HG03432 (cell line): Measurements from ENCODE around the gene ADCY5.

Source experiments
- ATAC-seq: cut with Tn5 transposase; IDR thresholded peaks from one replicate; pipeline ENCODE4 v1.9.1; 2021; ENCODE audit warnings: mild to moderate bottlenecking, moderate library complexity; ENCODE audit not compliant: unreplicated experiment

The ADCY5 gene

GRCh38 chr3:123312331-123313265, 136.3 kb downstream of the ADCY5 start:
- no peak for ATAC-seq

- ATAC-seq, result no peak
Measured at GRCh38 chr3:123311201-123311600, 137.7 kb downstream of the ADCY5 start.

DNA sequence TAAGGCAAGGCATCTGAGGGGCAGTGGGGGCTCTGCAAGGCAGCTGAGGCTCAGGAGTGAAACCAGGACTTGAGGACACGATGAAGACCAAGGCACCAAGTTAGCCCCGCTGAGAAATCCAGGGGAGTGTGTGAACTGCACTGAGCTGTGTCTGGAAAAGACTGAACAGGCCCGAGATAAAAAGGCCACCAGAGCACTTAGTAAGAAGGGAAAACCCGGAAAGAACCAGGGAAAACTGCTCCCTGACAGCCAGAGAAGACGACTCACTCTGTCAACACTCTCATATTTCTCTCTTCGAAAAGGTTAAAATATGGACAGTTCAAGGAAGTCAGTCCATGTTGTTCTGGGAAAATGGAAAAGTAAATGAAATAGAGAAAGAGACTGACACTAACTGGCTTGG, 138.1 kb downstream of the ADCY5 start:
- no peak for ATAC-seq

DNA sequence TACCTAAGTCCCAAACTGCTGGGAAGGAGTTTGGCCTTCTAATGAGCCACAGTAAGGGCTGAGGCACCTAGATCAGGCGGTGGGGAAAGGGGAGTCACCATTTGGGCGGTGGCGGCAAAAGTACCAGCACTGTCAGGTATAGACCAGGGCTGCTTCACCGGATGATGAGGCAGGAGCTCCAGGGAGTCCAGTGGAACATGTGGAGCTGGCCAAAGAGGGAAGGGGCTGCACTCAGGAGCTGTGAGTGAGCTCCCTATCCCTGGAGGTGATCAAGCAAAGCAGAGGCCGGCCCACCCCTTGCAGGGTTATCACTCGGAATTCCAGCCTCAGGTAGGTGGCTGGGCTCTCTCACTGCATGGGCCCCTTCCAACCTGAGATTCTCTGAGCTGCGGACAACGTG, 138.7 kb downstream of the ADCY5 start:
- no peak for ATAC-seq

- ATAC-seq, result no peak
Measured at GRCh38 chr3:123307064-123307463, 141.8 kb downstream of the ADCY5 start.

DNA sequence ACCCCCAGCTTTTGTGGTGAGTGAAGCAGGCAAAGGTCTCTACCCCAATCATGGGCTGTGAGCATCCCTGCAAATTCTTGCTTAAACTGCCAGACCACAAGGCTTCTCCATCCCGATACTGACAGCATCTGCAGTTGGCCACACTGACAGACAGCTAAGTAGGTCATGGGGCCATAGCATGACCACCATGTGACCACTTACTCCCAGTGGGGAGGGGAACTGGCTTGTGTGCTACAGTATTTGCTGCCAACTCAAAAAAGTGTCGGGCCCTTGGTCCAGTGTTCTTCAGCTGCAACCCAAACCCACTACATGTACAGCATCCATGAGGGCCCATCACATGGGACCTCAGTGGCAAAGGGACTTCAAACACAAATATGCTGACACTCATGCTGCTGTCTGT, 143.7 kb downstream of the ADCY5 start:
- no peak for ATAC-seq

DNA sequence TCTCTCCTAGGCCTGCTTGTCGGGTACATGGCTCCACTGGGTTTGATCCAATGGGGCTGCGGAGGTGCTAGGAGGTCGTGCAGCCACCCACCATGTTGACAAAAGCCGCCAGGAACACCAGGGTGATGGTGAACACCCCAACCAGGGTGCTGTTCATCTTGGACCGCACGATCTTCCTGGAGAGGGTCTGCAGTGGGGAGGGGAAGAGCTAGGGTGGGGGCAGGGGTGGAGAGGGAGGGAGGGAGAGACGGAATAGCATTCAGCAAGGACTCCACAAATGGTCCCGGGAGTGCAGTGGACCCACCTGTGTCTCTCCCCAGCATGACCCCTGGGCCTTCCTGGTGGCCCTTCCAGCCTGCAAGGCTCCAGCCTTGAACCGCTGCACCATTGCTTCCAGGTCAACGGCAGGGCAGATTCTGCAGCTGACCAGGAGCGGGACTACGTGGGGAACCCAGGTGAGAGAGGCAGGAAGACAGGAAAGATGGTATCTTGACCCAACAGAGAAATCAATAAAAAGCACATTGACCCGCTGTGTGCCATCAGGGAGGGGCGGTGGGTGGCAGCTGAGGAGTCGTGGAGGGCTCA, 144.8 kb downstream of the ADCY5 start:
- no peak for ATAC-seq

DNA sequence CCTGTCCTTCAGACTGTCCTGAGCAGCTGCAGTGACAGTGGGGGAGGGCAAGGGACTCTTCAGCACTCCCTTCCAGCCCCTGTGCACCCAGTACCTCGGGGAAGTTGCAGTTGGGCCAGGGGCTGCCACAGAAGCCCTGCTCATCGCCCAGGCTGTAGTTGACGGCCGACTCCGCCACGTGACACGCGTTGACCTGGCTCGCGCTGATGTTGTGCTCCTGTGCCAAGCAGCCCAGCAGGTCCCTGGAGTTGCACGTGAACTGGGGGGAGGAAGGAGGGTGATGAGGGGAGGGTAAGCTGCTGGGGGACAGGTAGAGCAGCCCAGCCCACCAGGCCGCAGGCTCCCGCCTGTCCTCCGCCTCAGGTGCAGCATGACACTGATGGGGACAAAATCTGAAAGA, 145.9 kb downstream of the ADCY5 start:
- ATAC-seq, result no peak

DNA sequence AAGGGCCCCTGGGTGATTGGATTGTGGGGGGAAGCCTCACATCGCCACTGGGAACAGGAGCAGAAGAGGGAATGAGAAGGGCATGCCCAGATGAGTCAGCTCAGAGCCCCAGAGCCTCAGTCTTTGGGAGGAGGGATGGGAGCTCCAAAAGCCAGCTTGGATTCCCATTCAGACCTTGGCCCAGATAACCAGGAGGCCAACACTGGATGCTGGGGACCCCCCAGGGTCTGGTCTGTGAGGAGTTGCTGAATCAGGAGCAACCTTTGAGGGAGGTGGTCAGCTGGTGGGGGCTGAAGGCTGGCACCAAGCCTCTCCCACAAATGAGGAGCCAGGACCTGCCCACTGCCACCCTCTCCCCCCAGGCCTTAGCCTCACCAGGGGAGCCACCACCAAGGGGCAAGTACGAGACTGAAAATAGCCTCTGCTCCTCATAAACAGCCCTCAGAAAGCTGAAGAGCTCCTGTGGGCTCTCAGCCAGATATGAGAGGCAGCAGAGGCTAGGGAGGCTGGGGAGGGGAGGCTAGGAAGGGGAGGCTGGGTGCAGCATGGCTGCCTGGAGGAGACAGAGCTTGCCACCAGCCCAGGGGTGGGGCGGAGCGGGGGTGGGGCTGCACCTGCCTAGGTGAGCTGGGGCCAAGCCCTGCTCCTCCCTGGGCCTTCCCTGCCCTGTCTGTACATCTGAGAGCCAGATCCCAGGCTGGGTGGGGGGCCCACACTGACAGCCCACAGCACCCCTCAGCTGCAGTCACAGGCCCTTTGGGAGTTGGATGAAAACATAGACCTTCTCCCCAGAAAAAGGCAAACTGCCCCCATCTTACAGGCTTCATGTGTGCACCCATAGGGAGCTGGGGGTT, 147.3 kb downstream of the ADCY5 start:
- ATAC-seq, result no peak

DNA sequence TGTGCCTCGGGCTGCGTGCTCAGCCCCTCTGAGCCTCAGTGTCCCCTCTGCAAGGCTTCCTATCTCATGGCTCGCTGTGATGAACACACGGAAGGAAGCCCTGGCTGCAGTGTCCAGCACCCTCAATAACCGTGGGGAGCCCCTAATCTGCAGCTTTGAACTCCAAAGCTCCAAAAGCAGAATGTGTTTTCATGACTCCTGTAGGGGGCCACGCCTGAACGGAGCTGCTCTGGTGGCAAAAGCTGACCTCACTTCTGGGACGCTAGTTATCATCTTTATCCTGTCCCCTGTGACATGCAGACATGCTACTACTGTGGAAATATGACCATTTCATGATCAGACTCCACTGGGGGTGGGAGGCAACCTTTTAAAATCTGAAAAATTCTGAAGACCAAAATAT, 148.3 kb downstream of the ADCY5 start:
- no peak for ATAC-seq

- ATAC-seq, result no peak
Measured at GRCh38 chr3:123300056-123300455, 148.8 kb downstream of the ADCY5 start.

- ATAC-seq, result no peak
Measured at GRCh38 chr3:123299581-123299980, 149.3 kb downstream of the ADCY5 start.

DNA sequence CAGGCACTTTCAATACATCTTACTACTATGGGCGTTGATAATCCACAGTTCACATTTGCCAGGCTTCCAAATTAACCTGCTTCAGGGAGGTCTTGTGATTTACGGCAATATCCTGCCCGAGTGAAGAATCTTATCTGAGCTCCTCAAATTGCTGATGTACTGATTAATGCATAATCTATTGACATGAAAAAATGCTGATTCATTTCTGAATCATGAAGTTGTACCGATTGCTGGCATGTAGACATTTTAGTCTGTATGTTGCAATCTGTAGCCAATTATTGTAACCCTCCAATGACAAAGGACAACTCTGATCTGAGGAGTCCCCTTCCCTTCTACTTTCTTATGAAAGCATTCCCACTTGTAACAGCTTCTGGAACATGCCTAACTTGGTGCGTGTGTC, 150.0 kb downstream of the ADCY5 start:
- no peak for ATAC-seq

DNA sequence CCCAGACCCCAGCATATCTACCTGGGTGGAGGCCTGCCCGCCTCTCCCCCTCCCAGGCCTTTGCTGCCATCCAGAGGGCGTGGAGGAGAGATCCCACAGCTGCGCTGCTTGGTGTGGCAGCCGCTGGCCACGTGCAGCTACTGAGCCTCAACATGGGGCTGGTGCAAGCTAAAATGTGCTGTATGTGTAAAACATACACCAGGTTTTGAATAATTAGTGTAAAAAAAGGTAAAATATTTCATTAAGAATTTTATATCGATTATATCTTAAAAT, 151.3 kb downstream of the ADCY5 start:
- ATAC-seq, result no peak

- no peak for ATAC-seq
Measured at GRCh38 chr3:123296836-123297626, 151.9 kb downstream of the ADCY5 start.

GRCh38 chr3:123296261-123296660, 152.6 kb downstream of the ADCY5 start:
- ATAC-seq, result no peak

- no peak for ATAC-seq
Measured at GRCh38 chr3:123295901-123296250, 153.0 kb downstream of the ADCY5 start.

GRCh38 chr3:123295171-123295900, 153.6 kb downstream of the ADCY5 start:
- no peak for ATAC-seq

GRCh38 chr3:123294296-123294938, 154.5 kb downstream of the ADCY5 start:
- ATAC-seq, result no peak
